Measurements from ENCODE around the gene RAB6C.

GRCh38 chr2:129935118-129935517 is 44.3 kb upstream of the RAB6C start:
- TF ChIP-seq CTCF (IDR thresholded peaks at IDR 0.05) (no peak), POLR2AphosphoS5 (IDR thresholded peaks at IDR 0.05; ENCODE audit: low read depth, low read length) (no peak)
- TF ChIP-seq, protein P1, sequence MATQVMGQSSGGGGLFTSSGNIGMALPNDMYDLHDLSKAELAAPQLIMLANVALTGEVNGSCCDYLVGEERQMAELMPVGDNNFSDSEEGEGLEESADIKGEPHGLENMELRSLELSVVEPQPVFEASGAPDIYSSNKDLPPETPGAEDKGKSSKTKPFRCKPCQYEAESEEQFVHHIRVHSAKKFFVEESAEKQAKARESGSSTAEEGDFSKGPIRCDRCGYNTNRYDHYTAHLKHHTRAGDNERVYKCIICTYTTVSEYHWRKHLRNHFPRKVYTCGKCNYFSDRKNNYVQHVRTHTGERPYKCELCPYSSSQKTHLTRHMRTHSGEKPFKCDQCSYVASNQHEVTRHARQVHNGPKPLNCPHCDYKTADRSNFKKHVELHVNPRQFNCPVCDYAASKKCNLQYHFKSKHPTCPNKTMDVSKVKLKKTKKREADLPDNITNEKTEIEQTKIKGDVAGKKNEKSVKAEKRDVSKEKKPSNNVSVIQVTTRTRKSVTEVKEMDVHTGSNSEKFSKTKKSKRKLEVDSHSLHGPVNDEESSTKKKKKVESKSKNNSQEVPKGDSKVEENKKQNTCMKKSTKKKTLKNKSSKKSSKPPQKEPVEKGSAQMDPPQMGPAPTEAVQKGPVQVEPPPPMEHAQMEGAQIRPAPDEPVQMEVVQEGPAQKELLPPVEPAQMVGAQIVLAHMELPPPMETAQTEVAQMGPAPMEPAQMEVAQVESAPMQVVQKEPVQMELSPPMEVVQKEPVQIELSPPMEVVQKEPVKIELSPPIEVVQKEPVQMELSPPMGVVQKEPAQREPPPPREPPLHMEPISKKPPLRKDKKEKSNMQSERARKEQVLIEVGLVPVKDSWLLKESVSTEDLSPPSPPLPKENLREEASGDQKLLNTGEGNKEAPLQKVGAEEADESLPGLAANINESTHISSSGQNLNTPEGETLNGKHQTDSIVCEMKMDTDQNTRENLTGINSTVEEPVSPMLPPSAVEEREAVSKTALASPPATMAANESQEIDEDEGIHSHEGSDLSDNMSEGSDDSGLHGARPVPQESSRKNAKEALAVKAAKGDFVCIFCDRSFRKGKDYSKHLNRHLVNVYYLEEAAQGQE (IDR thresholded peaks at IDR 0.05; ENCODE audit: insufficient read depth in 1 of 2, low read depth in 2 of 2, low read length in 1 of 2) = no peak

All from Panc1 (cell line).